GM21619 (cell line): ENCODE data around the gene NIPAL3.
A peak's percentile ranks its signal among the peaks of the same experiment; 100 is the strongest.

Source experiments
- ATAC-seq: cut with Tn5 transposase; IDR thresholded peaks from one replicate; pipeline ENCODE4 v1.9.1; 2021; ENCODE audit not compliant: unreplicated experiment

The NIPAL3 gene

DNA sequence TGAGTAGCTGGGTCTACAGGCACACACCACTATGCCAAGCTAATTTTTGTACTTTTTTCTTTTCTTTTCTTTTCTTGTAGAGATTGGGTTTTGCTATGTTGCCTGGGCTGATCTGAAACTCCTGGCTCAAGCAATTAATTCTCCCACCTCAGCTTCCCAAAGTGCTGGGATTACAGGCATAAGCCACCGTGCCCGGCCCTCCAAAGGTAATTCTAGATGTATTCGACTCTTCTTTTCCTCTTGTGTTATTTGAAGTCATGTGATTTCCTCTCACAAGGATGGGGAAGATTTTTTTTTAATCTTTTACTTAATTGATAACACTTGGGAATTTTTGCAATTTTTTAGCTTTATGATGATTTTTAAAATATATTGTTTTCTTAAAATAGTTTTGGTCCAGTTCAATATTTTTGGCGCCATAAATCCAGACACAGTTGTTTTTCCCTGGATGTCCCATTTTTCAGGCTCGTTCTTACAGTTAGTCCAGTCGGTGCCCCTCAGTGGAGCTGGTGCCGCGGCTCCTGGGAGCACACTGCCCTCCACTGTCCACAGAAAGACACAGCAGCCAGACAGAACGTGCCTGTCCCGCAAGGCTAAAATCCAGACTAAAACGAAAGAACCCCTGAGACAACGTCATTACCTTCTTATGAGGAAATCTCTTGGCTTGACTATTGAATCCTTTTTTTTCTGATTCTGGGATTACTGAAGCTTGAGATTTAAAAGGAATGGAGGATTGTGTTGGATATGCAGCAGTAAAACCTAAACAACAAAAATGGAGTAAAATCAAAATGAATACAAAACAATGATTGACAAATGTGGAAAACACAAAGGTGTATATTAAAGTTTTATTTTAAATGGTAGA lies 24.4 kb upstream of the NIPAL3 start:
- ATAC-seq, result no peak

GRCh38 chr1:24391882-24392603 lies 23.6 kb upstream of the NIPAL3 start:
- peak; percentile 66 for ATAC-seq

DNA sequence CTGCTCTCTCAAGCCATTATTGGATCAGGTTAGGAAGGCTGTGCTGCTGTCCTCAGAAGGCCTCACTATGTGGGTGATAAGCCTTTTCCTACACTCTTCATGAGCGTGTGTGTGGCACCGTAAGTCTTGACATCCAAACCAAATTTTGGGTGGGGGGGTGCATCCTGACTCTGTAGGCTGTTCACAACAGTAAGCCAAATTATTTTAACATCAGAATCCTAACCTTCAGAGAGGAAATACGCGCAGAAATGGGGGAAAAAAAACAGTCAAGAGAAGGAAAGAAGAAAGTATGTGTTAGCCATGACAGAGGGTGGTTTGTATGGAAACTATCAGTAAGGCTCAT lies 23.0 kb upstream of the NIPAL3 start:
- no peak for ATAC-seq

DNA sequence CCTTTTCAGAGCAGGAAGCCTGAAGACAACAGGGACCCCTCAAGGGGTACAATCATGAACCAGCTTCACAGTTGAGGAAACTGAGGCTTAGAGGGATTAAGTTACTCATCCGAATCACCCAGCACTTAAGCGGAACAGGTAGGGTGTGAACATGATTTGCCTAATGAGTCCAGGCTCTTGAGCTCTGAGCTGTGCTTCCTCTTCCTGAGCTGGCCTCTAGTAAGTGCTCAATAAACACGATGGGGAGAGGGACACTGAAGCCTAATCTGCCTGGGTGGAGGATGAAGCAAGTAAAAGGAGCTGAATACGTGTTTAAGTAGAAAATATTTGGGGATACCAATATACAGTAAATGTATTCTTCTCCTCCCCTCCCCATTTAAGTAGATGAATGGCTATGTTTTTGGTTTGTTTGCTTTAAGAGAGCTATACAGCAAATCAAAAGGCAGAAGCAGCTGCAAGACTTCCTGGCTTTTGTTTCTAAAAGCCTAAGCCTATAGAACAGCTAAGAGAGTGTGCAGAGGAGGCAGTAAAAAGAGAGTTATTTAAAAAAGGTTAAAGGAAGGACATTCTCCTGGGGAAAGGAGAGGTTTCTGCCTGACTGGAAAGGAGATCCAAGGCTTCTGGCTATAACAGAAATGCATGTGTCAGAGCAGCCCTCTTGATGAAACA lies 22.5 kb upstream of the NIPAL3 start:
- ATAC-seq, result no peak

DNA sequence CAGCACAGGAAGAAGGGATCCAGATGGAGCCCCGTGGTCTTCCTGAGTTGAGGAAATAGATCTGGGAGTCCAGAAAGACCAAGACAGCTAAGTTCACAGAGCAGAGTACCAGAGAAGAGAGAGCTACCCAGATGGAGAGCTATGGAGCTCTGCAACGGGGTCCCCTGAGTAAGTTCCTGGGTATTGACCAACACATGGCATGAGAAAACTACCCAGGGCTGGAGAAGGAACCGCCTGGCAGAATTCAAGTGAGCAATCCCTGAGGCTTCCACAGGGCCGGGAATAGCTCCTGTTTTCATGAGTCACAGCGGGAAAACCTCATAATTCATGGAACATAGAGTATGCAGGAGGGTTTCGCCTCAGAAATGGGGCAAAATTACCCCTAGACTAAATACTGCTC lies 21.7 kb upstream of the NIPAL3 start:
- ATAC-seq, result no peak

- ATAC-seq, result no peak
Measured at GRCh38 chr1:24400065-24400464, 15.5 kb upstream of the NIPAL3 start.

DNA sequence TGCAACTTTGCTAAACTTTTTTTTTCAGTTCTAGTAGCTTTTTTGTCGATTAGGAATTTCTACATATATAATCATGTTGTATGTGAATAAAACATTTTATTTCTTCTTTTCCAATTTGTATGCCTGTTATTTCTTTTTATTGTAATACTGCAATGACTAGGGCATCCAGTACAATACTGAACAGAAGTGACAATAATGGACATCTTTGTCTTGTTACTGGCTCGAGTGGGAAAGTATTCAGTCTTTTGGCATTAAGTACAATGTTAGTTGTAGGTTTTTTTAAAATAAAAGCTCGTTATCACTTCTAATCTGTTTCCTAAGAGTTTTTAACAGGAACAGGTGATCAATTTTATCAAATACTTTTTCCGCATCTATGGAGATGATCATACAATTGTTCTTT lies 11.8 kb upstream of the NIPAL3 start:
- no peak for ATAC-seq

- ATAC-seq, result no peak
Measured at GRCh38 chr1:24406788-24407187, 8.8 kb upstream of the NIPAL3 start.

GRCh38 chr1:24409535-24409934 lies 6.1 kb upstream of the NIPAL3 start:
- ATAC-seq, result no peak

GRCh38 chr1:24410750-24411149 lies 4.9 kb upstream of the NIPAL3 start:
- no peak for ATAC-seq

- ATAC-seq, result no peak
Measured at GRCh38 chr1:24411963-24412362, 3.6 kb upstream of the NIPAL3 start.

GRCh38 chr1:24412408-24412807 lies 3.2 kb upstream of the NIPAL3 start:
- no peak for ATAC-seq

- no peak for ATAC-seq
Measured at GRCh38 chr1:24413350-24414163, 2.0 kb upstream of the NIPAL3 start, which contains the start of gene STPG1. Gene STPG1 (minus strand): TSS chr1:24413782. CDS start chr1:24401388, 12,394 bp downstream.

DNA sequence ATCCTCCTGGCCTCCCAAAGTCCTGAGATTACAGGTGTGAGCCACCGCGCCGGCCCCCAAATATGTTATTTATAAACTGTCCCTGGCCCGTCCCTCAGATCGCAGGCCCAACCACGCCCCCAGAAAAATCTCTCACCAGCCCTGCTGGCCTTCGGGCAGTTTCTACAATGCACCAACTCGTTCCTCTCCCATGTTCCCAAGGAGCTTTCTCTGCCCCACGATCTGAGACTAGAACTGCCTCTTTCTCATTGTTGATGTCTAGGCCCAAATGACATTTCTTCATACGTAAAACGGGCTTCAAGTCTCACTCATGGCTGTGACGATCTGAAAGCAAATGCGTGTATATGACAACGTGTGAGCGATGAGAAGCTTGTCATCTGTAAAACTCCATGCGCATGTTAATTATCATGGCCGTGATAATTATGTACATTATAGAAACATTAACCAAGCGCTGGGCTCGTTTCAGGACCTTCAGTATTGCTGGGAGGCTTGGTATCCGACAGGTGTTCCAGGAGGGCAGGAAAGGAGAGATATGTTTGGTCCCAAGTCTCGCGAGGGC lies 748 bp upstream of the NIPAL3 start:
- ATAC-seq, result no peak

- ATAC-seq, result peak; percentile 7
Measured at GRCh38 chr1:24415910-24416665, 486 bp downstream of the NIPAL3 start.

DNA sequence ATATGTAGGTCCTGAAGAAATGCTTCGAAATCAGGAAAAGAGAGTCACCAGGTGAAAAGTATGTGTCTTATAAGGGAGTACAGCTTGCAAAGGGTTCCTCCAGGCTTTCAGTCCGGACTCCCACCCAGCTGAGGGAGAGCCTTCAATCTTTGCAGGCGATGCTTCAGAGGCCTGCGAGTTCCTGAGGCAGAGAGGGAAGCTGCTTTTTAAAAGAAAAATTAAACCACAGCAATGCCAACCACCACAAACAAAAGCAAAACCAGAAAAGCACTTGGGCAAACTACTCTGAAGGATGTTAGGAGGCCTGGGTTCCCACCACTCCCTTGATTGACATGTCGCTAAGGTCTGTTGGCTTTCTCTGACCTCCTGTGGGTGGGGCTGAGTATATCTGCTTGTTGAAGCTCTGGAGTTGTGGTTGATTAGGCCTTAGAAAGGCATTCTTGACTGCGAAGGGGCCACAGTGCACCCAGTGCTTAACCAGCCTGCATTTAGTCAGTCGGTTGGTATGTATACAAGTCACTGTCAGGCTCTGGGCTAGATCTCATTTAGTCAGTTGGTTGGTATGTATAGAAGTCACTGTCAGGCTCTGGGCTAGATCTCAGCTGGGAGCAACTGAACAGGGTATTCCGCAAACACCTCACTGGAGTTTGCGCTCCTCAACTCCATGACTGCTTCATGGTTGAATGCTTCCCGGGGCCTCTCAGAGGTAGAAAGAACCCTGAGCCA lies 1.2 kb downstream of the NIPAL3 start:
- ATAC-seq, result no peak

DNA sequence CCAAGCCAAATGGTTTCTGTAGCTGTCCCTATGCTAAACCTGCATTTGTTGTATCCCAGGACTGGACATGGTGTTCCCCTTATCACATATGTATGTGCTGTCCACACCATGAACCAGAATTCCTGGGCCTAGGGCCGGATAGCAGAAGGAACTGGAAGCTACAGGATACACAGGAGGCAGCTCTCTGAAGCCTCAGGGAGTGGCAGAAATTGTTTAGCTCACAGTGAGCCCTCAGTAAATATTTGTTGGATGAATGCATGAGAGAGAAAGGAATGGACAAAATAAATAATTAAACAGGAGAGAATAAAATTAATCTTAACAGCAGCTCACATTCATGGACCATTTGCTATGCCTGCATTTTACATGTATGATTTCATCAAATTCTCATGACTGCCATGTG lies 2.1 kb downstream of the NIPAL3 start:
- ATAC-seq, result no peak

GRCh38 chr1:24418898-24419628 lies 3.5 kb downstream of the NIPAL3 start:
- ATAC-seq, result no peak

DNA sequence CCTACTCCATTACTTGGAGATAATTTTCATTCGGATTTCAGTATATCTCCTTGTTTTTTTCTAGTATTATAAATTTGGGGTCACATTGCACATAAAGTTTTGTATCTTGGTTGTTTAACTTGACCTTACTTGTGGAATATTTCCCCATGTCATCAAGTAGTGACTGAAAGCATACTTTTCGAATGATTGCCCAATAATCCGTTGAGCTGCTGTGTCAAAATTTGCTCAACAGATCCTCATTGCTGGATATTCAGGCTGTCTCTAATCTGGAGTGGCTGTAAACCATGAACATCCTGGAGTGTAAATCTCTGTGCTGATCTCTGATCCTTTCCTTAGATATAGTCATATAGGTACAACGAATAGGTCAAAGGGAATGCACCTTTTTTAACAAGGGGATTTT lies 4.9 kb downstream of the NIPAL3 start:
- no peak for ATAC-seq
